ENCODE measurements around the gene GORASP1.

Gene GORASP1

DNA sequence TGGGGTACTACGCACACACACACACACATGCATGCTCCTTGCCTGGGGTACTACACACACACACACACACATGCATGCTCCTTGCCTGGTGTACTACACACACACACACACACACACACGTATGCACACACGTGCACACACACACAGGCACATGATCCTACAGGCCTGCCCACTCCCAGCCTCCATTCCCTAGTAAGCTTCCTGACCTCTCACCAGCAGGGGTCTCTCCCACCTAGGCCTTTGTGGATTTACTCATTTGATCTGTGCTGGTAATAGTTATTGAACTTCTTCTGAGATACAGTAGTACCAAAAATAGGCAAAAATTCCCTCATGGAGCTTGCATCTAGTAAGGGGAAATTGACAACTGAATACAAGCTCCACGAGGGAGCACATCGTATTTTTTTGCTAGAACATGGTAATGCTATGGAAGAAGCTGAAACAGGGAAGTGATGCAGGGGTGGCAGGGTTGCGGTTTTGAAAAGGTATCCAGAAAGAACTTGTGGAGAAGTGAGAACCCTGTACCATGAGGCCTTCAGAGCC is 19.2 kb upstream of the GORASP1 start:
- H3K4me3 ChIP-seq (ENCODE audit: low read depth, low read length) = no peak overlapping the region

DNA sequence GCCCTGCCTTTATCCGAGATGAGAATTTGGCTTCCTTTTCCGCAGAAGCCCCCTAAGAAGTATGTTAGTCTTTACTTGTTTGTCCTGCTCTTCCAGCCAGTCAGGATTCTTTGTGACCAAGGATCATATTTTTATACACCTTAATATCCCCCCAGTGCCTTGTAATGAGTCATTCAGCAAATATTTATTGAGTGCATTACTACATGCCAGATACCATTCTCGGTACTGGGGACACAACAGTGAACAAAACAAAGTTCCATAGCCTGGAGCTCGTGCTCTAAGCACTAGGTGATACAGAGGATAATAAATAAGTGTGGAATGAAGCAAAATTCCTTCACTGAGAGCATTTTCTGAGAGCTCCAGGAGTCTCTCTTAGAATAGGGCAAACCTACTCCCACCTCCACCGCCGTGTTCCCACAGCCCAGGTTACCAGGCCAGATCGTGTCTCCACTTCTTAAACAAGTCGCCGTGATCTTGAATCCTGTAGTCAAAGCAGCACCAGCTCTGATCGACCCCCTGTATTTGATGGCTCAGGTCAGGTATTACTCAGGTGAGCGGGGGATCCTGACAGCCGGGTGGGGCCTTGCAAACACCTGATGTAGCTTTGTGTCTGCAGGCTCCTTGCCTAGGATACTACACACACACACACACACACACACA is 18.5 kb upstream of the GORASP1 start:
- no peak overlapping the region for H3K4me3 ChIP-seq (ENCODE audit: low read depth, low read length)

DNA sequence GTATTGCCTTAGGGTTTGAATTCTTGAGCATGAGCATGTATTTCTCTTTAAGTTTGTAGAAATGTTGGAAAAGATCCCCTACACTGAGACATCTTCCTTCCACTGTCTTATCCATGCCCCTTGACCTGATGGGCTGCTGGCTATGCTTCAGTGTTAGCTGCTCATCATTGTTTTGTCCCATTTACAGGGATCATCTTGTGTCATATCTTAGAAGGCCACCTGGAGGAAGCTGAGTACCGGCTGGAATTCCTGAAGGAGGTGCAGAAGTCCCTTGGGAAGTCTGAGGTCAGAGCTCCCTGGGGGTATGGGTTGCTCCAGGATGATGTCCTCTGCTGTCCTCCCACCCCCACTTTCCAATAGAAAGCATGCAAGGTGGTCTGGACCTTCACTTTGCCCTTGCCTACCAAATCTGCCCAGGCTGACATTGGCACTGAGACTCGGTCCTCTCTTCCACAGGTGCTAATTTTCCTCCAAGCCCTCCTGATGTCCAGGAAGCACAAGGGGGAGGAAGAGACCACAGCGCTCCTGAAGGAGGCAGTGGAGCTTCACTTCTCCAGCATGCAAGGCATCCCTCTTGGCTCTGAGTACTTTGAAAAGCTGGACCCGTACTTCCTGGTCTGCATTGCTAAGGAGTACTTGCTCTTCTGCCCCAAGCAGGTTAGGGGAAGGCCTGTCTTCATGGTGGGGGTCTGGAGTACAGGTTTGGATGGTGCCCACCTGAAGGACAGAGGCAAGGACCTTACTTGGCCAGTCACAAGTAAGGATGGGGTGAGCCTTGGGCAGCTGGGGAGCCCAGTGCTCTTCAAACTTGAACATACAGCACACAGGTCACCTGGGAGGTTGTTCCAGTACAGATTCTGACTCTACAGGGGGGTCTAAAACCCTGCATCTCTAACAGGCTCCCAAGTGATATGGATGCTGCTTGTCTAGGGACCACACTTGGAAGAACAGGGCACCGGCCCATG is 17.7 kb upstream of the GORASP1 start:
- H3K4me3 ChIP-seq (ENCODE audit: low read depth, low read length) = no peak overlapping the region

DNA sequence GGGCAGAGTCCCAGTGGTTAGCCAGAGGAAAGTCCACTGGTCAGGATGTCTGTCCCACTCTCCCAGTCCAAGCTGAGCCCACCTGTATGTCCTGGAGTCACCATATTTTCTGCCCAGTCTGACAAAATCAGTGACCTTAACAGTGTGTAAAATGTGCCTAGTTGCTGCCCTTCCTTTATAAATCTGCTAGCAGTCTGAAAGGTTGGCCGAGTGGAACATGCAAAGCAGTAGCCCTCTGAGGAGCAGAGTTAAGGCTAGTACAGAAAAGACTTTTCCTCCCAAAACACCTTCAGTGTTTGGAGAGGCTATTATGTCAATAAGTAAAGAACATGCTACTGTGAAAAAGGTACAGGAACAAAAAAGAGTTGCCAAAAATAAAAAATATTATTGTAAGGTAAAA is 15.4 kb upstream of the GORASP1 start:
- no peak overlapping the region for H3K4me3 ChIP-seq (ENCODE audit: low read depth, low read length)

DNA sequence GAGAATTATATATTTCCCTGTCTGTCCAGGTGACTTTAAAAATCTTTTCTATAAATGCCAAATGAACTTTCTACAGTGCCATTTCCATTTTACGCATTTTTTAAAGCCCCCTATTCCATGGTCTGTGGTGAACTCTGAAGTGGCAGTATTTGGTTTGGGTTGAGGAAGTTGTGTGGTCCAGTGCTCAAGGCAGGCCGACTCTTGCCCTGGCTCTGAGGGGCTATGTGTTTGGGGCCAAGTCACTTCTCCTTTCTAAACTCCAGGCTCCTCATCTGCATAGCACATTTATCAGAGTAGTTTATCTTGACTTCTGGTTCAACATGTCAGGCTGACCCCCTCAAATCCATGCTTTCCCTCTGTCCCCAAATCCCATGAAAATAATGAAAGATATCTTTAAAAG is 14.2 kb upstream of the GORASP1 start:
- no peak overlapping the region for H3K4me3 ChIP-seq (ENCODE audit: low read depth, low read length)

DNA sequence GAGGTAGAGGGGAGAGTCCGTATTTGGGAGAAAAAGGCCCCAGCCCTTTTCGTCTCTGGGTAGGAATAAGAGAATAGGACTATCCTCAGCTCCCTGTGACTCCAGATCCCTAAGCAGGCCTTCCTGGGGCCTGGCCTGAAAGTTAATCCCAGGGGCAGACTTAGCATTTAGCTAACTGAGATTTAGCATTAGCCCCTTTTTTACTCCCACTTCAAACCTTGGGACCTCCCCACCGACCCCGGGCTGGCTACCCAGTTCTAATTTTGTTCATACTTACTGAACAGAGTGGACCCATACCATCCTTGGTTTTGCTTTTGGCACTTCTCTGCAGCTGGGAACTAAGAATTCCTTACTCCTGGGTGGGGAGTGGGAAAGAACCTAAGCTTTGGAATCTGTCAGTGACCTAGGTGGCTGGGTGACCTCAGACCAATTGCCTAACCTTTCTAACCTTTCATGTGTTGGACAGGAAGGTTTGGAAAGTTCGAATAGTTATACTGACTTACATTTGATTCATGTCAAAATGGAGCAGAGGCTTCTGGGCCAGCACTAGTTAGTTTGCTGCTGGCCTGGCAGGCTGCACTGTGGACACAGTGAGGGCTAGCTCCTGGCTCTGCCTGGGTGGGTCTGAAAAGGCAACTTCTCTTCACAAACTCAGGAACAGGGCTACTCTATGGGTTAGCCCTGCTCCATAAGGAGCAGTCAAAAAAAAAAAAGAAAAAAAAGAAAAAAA is 11.7 kb upstream of the GORASP1 start:
- no peak overlapping the region for H3K4me3 ChIP-seq (ENCODE audit: low read depth, low read length)

DNA sequence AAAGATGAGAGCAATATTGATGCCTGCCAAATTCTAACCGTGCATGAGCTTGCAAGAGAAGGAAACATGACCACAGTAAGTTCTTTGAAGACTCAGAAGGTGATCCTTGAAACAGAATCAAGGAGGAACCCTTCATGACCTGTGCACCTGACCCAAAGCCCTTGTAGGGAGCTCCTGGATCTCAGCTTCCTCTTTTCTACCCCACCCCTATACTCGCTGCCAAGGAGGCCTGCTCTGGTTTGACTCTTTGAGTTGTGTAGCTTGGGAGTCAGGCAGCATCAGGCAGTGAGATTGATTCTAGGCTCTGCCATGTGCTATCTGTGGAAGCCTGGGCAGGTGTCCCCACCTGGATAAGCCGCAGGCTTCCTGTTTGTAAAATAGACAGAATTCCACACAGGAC is 10.7 kb upstream of the GORASP1 start:
- no peak overlapping the region for H3K4me3 ChIP-seq (ENCODE audit: low read depth, low read length)

DNA sequence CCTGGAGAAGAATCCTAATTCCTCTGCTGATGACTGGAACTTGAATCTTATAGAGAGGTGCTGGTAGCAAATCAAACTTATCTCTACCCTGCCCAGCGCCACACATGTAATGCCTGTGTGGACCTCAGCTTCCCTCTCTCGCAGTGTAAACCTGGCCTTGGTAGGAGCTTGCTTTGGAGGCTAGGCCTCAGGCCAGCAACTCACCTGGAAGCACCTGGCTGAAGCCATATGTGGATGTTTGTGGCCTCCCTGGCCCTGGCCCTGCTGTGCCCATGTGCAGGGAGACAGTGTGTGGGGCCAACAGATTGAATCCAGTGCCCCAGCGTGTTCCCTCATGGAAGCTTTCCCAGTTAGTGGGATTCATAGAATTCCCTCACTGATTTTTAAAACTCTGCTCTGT is 8.4 kb upstream of the GORASP1 start:
- H3K4me3 ChIP-seq (ENCODE audit: low read depth, low read length) = no peak overlapping the region

DNA sequence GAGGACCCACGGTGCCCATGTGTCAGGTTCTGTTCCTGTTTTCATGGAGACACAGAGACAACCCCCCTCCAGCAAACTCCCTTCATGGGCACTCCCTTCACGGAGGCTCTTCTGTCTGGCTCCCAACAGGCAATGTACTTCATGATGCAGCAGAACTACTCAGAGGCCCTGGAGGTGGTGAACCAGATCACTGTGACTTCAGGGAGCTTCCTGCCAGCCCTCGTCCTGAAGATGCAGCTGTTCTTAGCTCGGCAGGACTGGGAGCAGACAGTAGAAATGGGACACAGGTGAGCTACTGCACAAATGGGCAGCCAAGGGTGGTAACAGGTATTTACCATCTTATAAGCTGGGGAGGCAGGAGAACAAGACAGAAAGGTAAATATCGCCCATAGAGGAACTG is 7.0 kb upstream of the GORASP1 start:
- H3K4me3 ChIP-seq (ENCODE audit: low read depth, low read length) = no peak overlapping the region

DNA sequence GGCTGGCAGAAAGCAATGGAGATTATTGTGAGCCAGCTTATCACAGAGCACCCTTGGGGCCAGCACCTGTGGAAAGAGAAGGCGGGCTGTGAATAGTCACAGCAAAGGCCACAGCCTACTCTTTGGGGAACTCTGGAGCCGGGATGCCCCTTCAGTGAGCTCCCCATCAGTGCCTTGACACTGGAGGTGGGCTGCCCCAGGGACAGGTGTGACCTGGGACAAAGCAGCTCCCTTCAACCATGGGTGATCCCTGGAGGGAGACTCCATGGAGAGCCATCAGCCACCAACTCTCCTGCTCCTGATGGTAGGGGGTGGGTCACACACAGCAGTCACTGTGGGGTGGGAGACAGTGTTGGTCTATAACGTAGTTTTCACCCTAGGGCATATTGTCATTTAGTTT is 5.9 kb upstream of the GORASP1 start:
- no peak overlapping the region for H3K4me3 ChIP-seq (ENCODE audit: low read depth, low read length)

DNA sequence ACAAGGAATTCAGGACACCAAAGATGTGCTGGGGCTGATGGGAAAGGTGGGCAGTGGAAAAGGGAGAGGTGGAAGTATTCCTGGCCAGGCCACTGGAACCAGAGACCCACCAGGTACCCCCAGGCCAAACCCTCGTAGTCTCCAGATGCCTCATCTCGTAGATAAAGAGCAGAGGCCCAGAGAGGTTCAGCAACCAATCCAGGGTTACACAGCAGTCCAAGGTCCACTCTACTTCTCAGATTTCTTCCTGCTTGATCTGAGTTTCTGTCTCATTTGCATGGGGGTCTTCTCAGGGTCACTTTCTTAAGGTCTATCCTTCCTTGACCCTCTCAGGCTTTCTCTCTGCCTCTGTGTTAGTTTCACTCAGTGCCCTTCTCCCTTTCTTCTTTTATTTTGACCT is 5.1 kb upstream of the GORASP1 start:
- no peak overlapping the region for H3K4me3 ChIP-seq (ENCODE audit: low read depth, low read length)

DNA sequence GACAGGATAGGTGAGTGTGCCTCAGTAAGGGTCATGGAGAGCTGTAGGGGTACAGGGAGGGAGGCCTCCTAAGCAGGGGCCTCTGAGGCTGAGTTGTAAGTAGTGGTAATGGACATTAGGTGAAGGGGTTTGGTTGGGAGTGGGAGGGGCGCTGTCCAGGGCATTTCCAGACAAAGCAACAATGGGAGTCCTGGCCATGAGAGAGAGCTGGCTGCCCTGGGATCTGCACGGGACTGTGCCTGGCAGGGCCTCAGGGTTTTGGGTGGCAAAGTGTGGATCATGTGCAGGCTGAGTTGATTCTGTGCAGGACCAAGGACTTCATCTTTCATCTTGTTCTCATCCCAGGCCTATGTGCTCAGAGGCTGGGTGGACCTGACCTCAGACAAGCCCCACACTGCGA is 4.7 kb upstream of the GORASP1 start:
- no peak overlapping the region for H3K4me3 ChIP-seq (ENCODE audit: low read depth, low read length)

DNA sequence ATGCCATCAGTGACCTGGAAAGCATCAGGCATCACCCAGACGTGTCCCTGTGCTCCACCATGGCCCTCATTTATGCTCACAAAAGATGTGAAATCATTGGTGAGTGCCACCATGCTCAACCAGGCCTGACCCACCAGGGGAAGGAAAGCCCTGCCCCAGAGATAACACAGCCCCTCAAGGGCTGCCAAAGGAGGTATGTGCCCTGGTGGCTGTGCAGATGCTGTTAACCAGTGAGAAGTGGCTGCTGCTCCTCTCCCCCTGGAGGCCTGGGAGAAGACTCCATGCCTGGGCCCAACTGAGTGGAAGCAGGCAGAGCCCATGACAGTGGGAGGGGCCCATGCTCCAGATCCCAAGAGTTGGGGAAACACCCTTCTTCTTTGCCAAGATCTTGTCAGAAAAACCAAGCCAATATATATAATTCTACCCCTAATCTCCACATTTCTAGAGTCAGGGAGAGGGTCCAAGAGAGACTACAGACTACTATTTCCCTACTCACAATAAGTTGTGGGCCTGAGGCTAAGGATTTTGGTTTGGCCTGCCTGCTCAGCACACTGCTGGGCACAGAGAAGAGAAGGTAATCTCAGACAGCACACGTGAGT is 2.7 kb upstream of the GORASP1 start:
- H3K4me3 ChIP-seq (ENCODE audit: low read depth, low read length) = no peak overlapping the region

DNA sequence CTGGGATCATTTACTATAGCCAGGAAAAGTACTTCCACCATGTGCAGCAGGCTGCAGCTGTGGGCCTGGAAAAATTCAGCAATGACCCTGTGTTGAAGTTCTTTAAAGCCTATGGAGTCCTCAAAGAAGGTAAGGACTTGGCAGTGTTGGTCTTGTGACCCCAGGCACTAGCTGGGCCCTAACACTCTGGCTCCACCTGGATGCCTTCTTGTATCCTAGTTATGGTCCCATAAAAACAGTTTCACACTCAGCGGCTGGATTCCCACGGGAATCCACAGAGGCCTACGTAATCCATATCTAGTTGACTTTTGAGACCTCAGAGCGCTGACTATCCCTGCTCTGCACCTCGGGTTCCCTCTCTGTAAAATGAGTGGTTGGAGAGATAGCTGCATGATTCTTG is 1.7 kb upstream of the GORASP1 start:
- no peak overlapping the region for H3K4me3 ChIP-seq (ENCODE audit: low read depth, low read length)

DNA sequence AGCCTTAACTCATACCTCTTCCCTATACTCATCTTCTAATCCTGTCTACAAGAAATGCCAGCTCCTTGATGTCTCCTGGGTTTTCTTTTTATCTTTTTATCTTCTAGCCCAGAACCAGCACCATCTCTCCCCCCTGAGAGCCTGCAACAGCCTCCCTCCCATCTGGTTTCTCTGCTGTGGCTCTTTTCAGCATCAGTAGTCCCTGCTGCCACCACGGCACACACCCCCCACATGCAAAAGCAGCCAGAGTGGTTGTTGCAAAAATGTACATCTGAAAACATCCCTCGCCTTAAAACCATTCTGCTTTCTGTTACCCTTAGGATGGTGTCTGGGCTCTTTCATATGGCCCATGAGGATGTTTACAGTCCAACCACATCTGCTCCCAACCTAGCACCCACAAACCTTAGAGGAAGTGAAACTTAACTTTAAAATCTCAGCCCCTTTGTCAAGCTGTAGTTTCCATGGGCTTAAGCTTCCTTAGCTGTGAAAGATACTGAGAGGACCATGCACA is 828 bp upstream of the GORASP1 start:
- H3K4me3 ChIP-seq (ENCODE audit: low read depth, low read length) = peak overlapping the region; percentile 85

DNA sequence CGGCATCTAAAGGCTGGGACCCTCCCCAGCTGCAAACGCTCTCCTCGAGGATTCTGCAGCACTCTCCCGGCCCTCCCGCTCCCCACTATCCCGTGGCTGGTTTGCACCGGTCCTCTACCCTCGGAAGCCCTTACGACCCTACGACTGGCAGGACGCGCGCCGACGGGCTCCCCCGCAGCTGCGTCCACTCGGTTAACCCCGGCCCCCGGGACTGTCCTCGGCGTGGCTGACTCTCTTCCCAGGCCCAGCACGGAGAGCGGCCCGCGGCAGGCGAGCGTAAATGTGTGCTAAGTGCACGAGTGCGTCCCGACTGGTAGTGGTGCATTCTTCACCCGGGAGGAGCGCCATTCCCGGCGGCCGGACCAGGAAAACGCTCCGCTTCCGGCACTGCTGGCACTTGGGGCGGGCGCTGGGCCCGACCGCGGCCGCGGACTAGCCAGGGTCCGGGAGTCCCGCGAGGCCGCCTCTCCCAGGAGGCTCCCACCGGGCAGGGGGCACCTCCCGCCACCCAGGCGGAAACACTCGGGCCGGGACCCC is 508 bp downstream of the GORASP1 start:
- H3K4me3 ChIP-seq (ENCODE audit: low read depth, low read length) = peak overlapping the region; percentile 85

DNA sequence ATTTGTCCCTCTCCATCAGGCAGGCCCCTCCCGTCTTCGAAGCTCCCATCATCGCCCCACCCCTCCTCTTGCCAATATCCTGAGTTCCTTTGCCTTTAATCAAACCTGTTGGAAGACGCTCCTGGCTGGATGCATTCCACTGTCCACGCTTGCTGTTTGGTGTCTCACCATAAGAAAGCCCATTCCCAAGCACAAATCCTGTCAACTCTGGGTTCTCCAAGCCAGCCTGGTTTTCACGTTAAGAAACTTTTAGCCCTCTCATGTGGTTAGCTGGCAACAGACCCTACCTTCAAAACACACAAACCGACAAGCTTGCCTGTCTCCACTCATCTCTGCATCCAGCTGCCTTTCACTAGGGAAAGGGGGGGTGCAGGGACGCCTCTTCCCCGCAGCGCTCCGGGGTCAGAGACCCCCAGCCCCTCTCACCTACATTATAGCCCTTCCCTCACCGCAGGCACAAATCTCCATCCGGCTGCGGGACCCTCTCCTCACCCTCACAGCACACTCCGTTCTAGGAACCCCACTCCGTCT is 1.1 kb downstream of the GORASP1 start:
- H3K4me3 ChIP-seq (ENCODE audit: low read depth, low read length) = peak overlapping the region; percentile 85

DNA sequence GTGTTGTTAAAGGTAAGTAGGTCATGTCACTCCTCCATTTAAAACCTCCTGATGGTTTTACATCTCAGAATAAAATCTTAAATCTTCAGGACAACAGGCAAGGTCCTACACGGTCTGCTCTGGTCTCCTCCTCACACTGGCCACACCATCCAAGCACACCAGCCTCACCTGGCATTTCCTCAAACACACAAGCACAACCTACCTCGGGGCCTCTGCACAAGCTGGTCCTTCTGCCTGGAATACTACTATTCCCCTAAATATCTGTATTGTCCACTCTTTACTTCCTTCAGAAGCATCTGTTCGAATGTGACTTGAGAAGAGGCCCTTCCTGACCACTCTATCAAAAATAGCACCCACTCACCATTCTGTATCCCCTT is 1.8 kb downstream of the GORASP1 start:
- H3K4me3 ChIP-seq (ENCODE audit: low read depth, low read length) = no peak overlapping the region

DNA sequence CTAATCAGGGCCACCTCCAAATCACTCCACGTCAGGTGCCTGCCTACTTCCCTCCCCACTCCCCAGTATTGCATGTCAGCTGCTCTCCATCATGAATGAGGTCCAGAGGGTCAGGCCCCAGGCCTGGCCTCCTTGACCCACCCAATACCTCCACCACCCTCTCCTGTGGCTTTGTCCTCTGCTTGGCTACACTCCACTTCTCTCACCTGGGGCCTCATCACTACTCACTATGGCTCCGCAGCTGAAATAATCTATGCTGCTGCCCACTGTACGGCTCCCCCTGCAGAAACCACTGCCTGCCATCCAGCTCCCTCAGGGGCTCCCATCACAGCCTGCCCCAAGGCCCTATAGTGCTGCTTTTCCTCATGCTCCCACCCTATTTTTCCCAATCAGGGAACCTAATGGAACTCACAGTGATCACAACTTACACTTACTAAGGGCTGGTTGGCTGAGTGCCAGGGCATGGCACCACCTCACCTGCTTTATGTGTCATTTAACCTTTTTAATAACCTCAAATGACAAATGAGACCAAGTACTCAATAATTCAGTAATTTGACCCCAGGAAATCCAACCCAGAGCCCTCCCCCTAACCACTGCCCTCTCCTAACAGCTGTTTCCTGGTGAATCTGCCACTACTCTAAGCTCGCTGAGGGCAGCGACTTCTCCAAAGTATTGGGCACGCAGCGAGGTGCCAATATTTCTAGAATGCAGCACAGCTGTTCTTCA is 2.3 kb downstream of the GORASP1 start:
- no peak overlapping the region for H3K4me3 ChIP-seq (ENCODE audit: low read depth, low read length)

Measured in iPS-11a (cell line).